GM18502 (cell line): ENCODE data around the gene HDAC8.
"Not testable (repeated sequence)": the region's sequence is repeated elsewhere in the genome, so short reads cannot be mapped to it uniquely, and the experiment has no call there.

ENCODE experiments used
- ATAC-seq: cut with Tn5 transposase; IDR thresholded peaks from one replicate; pipeline ENCODE4 v1.9.1; 2021; ENCODE audit warnings: mild to moderate bottlenecking; ENCODE audit not compliant: unreplicated experiment, poor library complexity

The HDAC8 gene

GRCh38 chrX:72539822-72540221 is 32.8 kb downstream of the HDAC8 start:
- ATAC-seq: no peak

GRCh38 chrX:72536542-72536941 is 36.1 kb downstream of the HDAC8 start:
- no peak for ATAC-seq

- ATAC-seq: no peak
Measured at GRCh38 chrX:72532366-72532765, 40.3 kb downstream of the HDAC8 start.

- peak; percentile 65 for ATAC-seq
Measured at GRCh38 chrX:72526534-72527508, 45.8 kb downstream of the HDAC8 start.

GRCh38 chrX:72498782-72499181 is 73.9 kb downstream of the HDAC8 start:
- ATAC-seq: no peak

GRCh38 chrX:72495046-72495445 is 77.6 kb downstream of the HDAC8 start:
- ATAC-seq: no peak

- ATAC-seq: peak; percentile 84
Measured at GRCh38 chrX:72492499-72492898, 80.1 kb downstream of the HDAC8 start.

- ATAC-seq: not testable (repeated sequence)
Measured at GRCh38 chrX:72490221-72490620, 82.4 kb downstream of the HDAC8 start.

- ATAC-seq: no peak
Measured at GRCh38 chrX:72487661-72488060, 85.0 kb downstream of the HDAC8 start.

GRCh38 chrX:72479324-72480274 is 93.0 kb downstream of the HDAC8 start:
- no peak for ATAC-seq

GRCh38 chrX:72478853-72479252 is 93.8 kb downstream of the HDAC8 start:
- no peak for ATAC-seq

- ATAC-seq: no peak
Measured at GRCh38 chrX:72478351-72478750, 94.3 kb downstream of the HDAC8 start.

GRCh38 chrX:72477781-72478181 is 94.9 kb downstream of the HDAC8 start:
- ATAC-seq: no peak

GRCh38 chrX:72477376-72477775 is 95.3 kb downstream of the HDAC8 start:
- ATAC-seq: no peak

- ATAC-seq: no peak
Measured at GRCh38 chrX:72475952-72476668, 96.5 kb downstream of the HDAC8 start.

GRCh38 chrX:72475338-72475737 is 97.3 kb downstream of the HDAC8 start:
- no peak for ATAC-seq

GRCh38 chrX:72470532-72471223 is 102.0 kb downstream of the HDAC8 start:
- no peak for ATAC-seq

GRCh38 chrX:72470117-72470516 is 102.5 kb downstream of the HDAC8 start:
- ATAC-seq: no peak

GRCh38 chrX:72468607-72469006 is 104.0 kb downstream of the HDAC8 start:
- no peak for ATAC-seq

GRCh38 chrX:72467135-72467534 is 105.5 kb downstream of the HDAC8 start:
- no peak for ATAC-seq
